C4-2B (cell line): ENCODE data around the gene CALY.

Source experiments
- CTCF ChIP-seq: fragments of 450-650 bp; conservative IDR thresholded peaks from 2 replicates; pipeline ENCODE4 v1.5.1; 2017; ENCODE audit warnings: mild to moderate bottlenecking
- ZFX ChIP-seq: fragments of 450-650 bp; IDR thresholded peaks from 2 replicates; pipeline ENCODE4 v1.6.1; 2017

GRCh38 chr10:133370030-133370786, 33.5 kb upstream of the CALY start:
- TF ChIP-seq CTCF (no peak), ZFX (no peak)
